ENCODE data around the gene USP47.
"Not testable (repeated sequence)": the region's sequence is repeated elsewhere in the genome, so short reads cannot be mapped to it uniquely, and the experiment has no call there.

The USP47 gene

DNA sequence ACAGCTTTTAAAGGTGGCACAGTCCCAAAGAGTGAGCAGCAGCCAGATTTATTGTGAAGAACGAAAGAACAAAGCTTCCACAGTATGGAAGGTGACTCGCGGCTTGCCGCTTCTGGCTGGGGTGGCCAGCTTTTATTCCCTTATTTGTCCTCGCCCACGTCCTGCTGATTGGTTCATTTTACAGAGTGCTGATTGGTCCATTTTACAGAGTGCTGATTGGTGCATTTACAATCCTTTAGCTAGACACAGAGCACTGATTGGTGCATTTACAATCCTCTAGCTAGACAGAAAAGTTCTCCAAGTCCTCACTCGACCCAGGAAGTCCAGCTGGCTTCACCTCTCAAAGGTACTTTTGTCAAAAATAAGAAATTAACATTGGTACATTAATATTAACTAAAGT is 10.4 kb upstream of the USP47 start:
- not testable (repeated sequence) for DNase-seq

GRCh38 chr11:11836676-11837231 is 5.0 kb upstream of the USP47 start:
- DNase-seq = no peak

GRCh38 chr11:11839718-11840117 is 2.1 kb upstream of the USP47 start:
- DNase-seq = no peak

GRCh38 chr11:11841116-11841722 is 553 bp upstream of the USP47 start:
- DNase-seq = peak; percentile 53

DNA sequence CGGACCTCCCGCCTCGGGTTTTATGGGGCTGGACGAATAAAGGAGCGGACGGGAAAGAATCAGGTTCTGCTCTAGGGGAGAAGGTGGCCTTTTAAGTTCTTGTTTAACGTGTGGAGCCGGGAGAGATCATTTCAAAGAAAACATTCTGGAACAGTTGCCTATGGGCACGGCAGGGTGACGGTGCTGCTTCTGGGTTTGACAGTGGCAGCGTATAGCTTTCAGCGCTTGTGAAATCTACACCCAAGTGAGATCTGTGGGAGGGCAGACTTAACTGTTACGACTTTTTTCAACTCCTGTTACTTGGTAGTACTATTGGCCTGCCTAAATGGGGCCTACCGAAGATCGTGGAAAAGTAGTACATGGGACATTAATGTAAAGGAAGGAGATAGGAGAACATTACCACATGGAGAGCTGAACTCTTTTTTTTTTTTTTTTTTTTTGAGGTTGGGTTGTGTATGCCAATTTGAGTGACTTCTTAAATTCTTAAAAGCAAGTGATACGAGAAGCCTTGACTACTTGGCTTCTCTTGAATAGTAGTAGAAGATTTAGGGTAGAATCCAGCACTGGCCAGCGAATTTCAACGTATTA is 743 bp downstream of the USP47 start:
- peak; percentile 28 for DNase-seq

GRCh38 chr11:11843211-11843621 is 1.4 kb downstream of the USP47 start:
- no peak for DNase-seq

GRCh38 chr11:11843642-11844041 is 1.9 kb downstream of the USP47 start:
- DNase-seq = no peak

DNA sequence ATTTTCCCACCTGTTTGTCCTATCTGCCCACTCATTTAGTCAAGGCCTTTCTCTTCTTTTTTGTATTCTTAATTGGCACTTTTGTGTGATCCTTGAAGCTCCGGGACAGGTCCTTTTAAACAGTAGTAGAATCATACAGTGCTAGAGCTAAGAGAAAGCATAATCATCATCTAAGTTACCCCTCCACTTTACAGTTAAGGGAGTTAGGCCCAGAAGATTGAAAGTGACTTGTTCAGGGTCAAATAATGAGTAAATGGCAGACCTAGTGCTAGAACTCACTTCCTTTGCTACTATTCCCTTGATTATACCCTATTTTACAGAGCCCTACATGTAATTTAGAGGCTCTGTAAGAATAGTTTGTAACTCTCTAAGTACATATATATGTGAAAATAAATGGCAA is 2.5 kb downstream of the USP47 start:
- DNase-seq = no peak

DNA sequence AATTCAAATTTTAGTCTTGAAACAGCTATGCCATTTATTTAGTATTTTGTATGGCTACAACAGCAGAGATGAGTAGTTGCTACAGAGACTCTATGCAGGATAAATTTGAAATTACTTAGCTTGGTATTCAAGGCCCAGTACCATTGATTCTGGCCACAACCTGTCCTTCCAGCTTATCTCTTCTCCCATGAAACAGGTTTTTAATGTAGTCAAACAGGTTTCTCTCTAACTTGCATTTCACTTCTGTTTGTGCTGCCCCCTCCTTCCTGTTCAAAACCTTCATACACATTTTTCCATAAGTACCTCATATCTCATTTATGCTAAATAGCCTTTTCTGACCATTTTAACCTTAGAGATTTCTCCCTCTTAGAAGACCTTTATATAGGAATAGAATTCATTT is 3.3 kb downstream of the USP47 start:
- DNase-seq = no peak

GRCh38 chr11:11845551-11845950 is 3.8 kb downstream of the USP47 start:
- no peak for DNase-seq

DNA sequence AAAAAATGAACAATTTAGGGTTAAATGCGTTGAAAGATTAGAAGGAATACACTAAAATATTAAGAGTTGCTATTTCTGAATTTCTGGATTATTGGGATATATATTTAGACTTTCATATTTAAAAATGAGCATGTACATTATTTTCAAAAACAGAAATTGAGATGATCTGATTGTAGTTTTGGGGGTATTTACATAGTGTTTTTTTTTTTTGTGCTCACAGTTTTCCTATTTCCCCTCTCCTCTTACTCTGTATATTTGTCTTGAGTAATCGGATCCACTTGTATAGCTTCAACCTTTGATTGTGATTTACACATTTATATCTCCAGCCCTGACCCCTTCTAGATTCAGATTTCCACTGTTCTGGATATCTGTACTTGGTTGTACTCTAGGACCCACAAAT is 5.3 kb downstream of the USP47 start:
- DNase-seq = no peak

- DNase-seq = peak; percentile 4
These were observed 7.3 kb downstream of the USP47 start for GRCh38 chr11:11848891-11849746.

GRCh38 chr11:11850668-11851067 is 8.9 kb downstream of the USP47 start:
- no peak for DNase-seq

- no peak for DNase-seq
These were observed 14.9 kb downstream of the USP47 start for GRCh38 chr11:11856638-11857037.

DNA sequence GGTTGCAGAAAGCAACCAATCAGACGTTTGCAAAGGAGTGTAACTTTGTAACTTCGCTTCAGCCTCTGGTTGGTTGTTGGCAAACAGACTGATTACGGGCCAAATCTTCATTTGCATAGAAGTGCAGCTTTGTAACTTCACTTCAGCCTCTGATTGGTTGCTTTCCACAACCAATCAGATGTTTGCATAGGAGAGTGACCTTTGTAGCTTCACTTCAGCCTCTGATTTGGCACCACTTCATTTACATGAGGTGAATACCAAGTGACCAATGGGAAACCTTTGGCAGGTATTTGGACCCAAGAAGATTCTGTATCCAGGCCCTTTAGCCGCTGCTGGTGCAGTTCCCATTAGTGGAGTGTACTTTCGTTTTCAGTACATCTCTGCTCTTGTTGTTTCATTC is 16.0 kb downstream of the USP47 start:
- no peak for DNase-seq

GRCh38 chr11:11858676-11859075 is 16.9 kb downstream of the USP47 start:
- DNase-seq = no peak

DNA sequence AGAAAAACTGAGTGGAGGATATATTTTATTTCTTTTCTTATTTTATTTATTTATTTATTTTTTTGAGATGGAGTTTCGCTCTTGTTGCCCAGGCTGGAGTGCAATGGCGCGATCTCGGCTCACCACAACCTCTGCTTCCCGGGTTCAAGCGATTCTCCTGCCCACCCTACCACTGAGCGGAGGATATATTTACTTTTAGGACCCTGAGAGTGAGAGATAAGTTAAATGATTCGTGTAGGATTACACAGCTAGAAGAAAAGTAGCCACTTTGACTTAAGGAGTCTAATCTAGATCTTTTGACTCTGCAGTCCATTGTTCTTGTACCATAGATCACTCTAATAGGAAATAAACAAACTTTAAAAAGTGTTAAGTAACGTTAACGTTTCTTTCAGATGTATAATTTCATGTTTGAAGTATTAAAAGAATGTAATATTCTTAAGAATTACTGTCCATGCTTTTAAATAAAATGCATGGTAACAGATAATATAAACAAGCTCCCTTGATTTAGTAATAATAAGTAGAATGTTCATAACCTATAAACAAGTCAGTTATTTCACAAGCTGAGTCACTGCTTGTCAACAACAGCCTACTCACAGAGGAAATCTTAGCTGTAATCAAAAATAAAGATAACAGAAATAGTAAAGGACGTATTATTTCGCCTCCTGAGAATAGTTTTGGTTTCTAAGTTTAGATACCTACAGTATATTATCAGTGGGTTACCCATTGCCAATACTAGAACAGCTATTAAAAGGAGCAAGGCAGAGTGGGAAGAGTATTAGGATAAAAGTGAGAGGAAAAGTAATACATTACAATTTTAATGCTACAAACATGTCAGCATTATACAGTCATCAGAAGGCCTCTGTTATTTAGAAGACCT is 18.6 kb downstream of the USP47 start:
- no peak for DNase-seq

GRCh38 chr11:11862999-11863398 is 21.2 kb downstream of the USP47 start:
- DNase-seq = no peak

DNA sequence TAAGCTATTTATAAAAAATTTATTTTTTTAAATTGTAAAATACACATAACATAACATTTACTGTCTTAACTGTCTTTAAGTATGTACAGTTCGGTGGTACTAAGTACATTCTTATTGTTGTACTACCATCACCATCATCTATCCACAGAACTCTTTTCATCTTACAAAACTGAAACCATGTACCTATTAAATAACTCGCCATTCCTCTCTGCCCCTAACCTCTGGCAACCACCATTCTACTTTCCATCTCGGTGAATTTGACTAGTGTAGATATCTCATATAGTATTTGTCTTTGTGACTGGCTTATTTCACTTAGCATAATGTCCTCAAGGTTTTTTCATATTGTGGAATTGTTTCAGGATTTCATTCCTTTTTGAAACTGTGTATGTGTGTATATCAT is 22.6 kb downstream of the USP47 start:
- no peak for DNase-seq

DNA sequence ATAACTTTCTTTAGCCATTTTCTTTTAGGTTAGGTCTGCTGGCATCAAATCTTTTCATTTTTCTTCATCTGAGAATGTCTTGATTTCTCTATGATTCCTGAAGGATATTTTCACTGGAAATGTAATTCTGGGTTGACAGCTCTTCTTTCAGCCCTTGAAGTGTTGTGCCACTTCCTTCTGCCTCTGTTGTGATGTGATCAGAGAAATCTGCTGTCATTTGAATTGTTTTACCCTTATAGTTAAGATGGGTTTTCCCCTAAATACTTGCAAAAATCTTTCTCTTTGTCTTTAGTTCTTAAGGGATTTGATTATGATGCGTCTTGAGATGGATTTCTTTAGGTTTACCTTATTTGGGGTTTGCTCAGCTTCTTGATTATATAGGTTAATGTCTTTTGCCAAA is 23.0 kb downstream of the USP47 start:
- no peak for DNase-seq

DNA sequence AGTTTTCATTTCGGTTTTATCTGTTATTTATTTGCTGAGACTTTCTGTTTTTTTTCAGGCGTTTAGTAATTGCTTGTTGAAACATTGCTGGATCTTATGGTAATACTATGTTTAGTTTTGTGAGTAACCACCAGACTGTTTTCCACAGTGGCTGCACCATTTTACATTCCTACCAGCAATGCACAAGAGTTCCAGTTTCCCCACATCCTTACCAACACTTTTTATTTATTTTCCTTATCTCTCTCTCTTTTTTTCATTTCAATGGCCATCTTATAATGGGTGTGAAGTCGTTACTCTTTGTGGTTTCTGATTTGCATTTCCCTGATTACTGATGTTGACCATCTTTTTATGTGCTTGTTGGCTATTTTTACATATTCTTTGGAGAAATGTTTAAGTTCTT is 23.7 kb downstream of the USP47 start:
- DNase-seq = no peak

- DNase-seq = no peak
These were observed 24.4 kb downstream of the USP47 start for GRCh38 chr11:11866203-11866602.

DNA sequence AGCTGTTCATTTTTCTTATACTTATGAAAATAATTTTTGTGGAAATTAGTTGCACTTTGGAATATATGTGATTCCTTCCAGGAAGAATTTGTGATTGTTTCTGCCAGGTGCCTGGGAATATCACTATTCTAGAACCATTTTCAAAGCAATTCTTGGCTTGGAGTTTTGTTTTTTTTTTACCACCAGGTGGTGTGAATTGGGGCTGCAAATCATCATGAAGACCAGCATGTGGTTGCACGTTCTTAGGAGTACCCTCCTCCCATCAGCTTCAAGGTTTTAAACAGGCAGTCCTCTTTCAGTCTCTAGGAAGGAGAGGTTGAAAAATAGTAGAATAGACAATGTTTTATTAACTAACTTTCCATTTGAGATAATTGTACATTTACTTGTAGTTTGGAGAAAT is 25.9 kb downstream of the USP47 start:
- no peak for DNase-seq
